Measurements from ENCODE around the gene NAALADL2. TPM values are rescaled to one million over a fixed set of nuclear protein-coding genes. Genes with fewer than 3 reads are reported as not detected.

The NAALADL2 gene
- total RNA-seq, 1 experiment from 2014 or later = 1.6 TPM

DNA sequence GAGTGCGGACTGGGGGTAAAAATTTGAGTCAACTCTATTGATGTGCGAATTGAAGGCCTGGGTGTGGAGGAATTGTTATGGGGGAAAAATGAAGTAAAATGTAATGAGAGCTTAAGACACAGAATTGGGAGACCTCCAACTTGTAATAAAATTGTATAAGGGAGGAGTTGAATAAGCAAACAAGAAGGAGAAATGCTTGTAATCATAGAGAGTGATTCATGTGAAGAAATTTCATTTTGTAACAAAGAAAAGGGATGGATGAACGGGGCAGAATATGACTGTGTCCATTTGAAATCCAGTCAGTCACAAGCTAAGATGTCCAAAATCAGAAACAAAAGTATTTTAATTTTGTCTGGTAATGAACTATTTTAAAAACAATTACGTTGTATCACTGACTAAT, 552.3 kb downstream of the NAALADL2 start:
- no peak overlapping the region for H3K4me3 Mint-ChIP-seq
- H4K8ac ChIP-seq (replicated peaks; ENCODE audit: insufficient read length, low read depth, low read length) = no peak overlapping the region
- H3K4me2 ChIP-seq (ENCODE audit: insufficient read depth, insufficient read length, low read length) = no peak overlapping the region
- TF ChIP-seq, protein P1, sequence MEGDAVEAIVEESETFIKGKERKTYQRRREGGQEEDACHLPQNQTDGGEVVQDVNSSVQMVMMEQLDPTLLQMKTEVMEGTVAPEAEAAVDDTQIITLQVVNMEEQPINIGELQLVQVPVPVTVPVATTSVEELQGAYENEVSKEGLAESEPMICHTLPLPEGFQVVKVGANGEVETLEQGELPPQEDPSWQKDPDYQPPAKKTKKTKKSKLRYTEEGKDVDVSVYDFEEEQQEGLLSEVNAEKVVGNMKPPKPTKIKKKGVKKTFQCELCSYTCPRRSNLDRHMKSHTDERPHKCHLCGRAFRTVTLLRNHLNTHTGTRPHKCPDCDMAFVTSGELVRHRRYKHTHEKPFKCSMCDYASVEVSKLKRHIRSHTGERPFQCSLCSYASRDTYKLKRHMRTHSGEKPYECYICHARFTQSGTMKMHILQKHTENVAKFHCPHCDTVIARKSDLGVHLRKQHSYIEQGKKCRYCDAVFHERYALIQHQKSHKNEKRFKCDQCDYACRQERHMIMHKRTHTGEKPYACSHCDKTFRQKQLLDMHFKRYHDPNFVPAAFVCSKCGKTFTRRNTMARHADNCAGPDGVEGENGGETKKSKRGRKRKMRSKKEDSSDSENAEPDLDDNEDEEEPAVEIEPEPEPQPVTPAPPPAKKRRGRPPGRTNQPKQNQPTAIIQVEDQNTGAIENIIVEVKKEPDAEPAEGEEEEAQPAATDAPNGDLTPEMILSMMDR (conservative IDR thresholded peaks at IDR 0.05) = no peak
- no peak overlapping the region; a peak in 2 of 7 replicates for H3K27ac Mint-ChIP-seq
- H2AFZ ChIP-seq (ENCODE audit: low read length) = no peak overlapping the region
- no peak overlapping the region for H3K9ac ChIP-seq (ENCODE audit: extremely low read depth, insufficient read length, low read length)
- H2BK15ac ChIP-seq (ENCODE audit: low read depth, low read length) = no peak overlapping the region
- no peak overlapping the region for H4K5ac ChIP-seq (ENCODE audit: insufficient read length, low read depth, low read length)
- no peaks in the 10 kb centered on the region for H3K79me2 ChIP-seq (ENCODE audit: insufficient read depth, low read length)
- H4K91ac ChIP-seq (ENCODE audit: insufficient read length, low read depth, low read length) = no peak overlapping the region
- no peak for DNase-seq
- no peak overlapping the region for H3K56ac ChIP-seq (ENCODE audit: insufficient read length, low read depth, low read length)
- H2BK120ac ChIP-seq (ENCODE audit: low read depth, low read length, poor library complexity, severe bottlenecking) = no peak overlapping the region
- H3K79me1 ChIP-seq (ENCODE audit: insufficient read depth, low read depth, low read length, poor library complexity, severe bottlenecking) = no peaks in the 10 kb centered on the region
- no peak overlapping the region for H3K4ac ChIP-seq (ENCODE audit: low read depth, low read length)
- peaks cover 2% of the 10 kb centered on the region; the same call in 1 of the 2 replicates for H3K4me1 ChIP-seq (ENCODE audit: insufficient read depth, low read length)
- no peaks in the 10 kb centered on the region for H3K27me3 Mint-ChIP-seq (ENCODE audit: low read depth)
- H3K27me3 ChIP-seq (ENCODE audit: insufficient read depth, low read length) = no peaks in the 10 kb centered on the region
- no peak overlapping the region for H2BK20ac ChIP-seq (ENCODE audit: low read depth, low read length, poor library complexity, severe bottlenecking)
- no peaks in the 10 kb centered on the region for H3K9me3 Mint-ChIP-seq
- no peak overlapping the region for H3K18ac ChIP-seq (ENCODE audit: insufficient read length, low read depth, low read length)
- H3K14ac ChIP-seq (ENCODE audit: insufficient read depth, low read length) = no peak overlapping the region
- no peak overlapping the region for H2AK5ac ChIP-seq (ENCODE audit: insufficient read length, low read length)
- no peak overlapping the region for H2BK12ac ChIP-seq (ENCODE audit: insufficient read length, low read depth, low read length)
- H3K27ac ChIP-seq (ENCODE audit: insufficient read length, low read depth, low read length) = no peak overlapping the region
- no peaks in the 10 kb centered on the region for H3K36me3 Mint-ChIP-seq (ENCODE audit: insufficient read depth in 1 of 3, low read depth in 3 of 3)
- H3K23ac ChIP-seq (ENCODE audit: insufficient read length, low read depth, low read length) = no peak overlapping the region
- no peaks in the 10 kb centered on the region for H3K9me3 ChIP-seq (ENCODE audit: control insufficient read depth, low read depth, low read length)
- peaks cover 11 to 15% of the 10 kb centered on the region in 2 experiments for H3K4me1 Mint-ChIP-seq
- H2BK5ac ChIP-seq (ENCODE audit: insufficient read length, low read length) = no peak overlapping the region
- H3K23me2 ChIP-seq (ENCODE audit: insufficient read length, low read depth, low read length, poor library complexity, severe bottlenecking) = no peaks in the 10 kb centered on the region
- WGBS (ENCODE audit: extremely low coverage, insufficient read length, low lambda C conversion rate) = no CpG with 5 or more reads among the region's 4 CpGs
- H3T11ph ChIP-seq (ENCODE audit: low read length) = no peak overlapping the region
- H4K20me1 ChIP-seq (ENCODE audit: control insufficient read depth, insufficient read depth, insufficient read length) = no peaks in the 10 kb centered on the region

Measured in H9 (cell line).